GM12878 (cell line): ENCODE data around the gene SLC15A3. TPM values are rescaled to one million over a fixed set of nuclear protein-coding genes. Genes with fewer than 3 reads are reported as not detected.

Experiments used
- ATF2 ChIP-seq: IDR thresholded peaks from 2 replicates; pipeline ENCODE4 v1.6.1; 2012; ENCODE audit warnings: low read length, inconsistent platforms
- BCL11A ChIP-seq: IDR thresholded peaks from 2 replicates; pipeline ENCODE4 v1.6.1; 2011; ENCODE audit warnings: low read depth, low read length
- BMI1 ChIP-seq: fragments of 450-650 bp; IDR thresholded peaks from 2 replicates; pipeline ENCODE4 v1.6.1; 2016; ENCODE audit warnings: mild to moderate bottlenecking, moderate library complexity, borderline replicate concordance
- E4F1 ChIP-seq: fragments of 450-650 bp; IDR thresholded peaks from 2 replicates; pipeline ENCODE4 v1.6.1; 2018; ENCODE audit warnings: borderline replicate concordance, mild to moderate bottlenecking; ENCODE audit not compliant: partially characterized antibody
- FOXK2 ChIP-seq: fragments of 450-650 bp; IDR thresholded peaks from 2 replicates; pipeline ENCODE4 v1.6.1; 2017; ENCODE audit warnings: mild to moderate bottlenecking, moderate library complexity
- GABPA ChIP-seq: IDR thresholded peaks from 2 replicates; pipeline ENCODE4 v1.6.1; 2014; ENCODE audit warnings: antibody characterized with exemption, low read depth, mild to moderate bottlenecking, inconsistent platforms
- MAX ChIP-seq: IDR thresholded peaks from 2 replicates; pipeline ENCODE4 v1.6.1; 2012; ENCODE audit warnings: low read depth, low read length, improper control_type of control experiment
- NKRF ChIP-seq: fragments of 450-650 bp; conservative IDR thresholded peaks from 2 replicates; pipeline ENCODE4 v1.6.1; 2017; ENCODE audit warnings: mild to moderate bottlenecking, moderate library complexity
- PAX8 ChIP-seq: fragments of 450-650 bp; IDR thresholded peaks from 2 replicates; pipeline ENCODE4 v1.6.1; 2017; ENCODE audit warnings: mild to moderate bottlenecking, moderate library complexity
- PKNOX1 ChIP-seq: fragments of 450-650 bp; IDR thresholded peaks from 2 replicates; pipeline ENCODE4 v1.6.1; 2016; ENCODE audit warnings: mild to moderate bottlenecking
- POU2F2 ChIP-seq: IDR thresholded peaks from 3 replicates; pipeline ENCODE4 v1.6.1; 2011; ENCODE audit warnings: low read depth, mild to moderate bottlenecking, low read length, borderline replicate concordance
- PRDM15 ChIP-seq: fragments of 450-650 bp; formaldehyde crosslinking; IDR thresholded peaks from 2 replicates; pipeline ENCODE4 v1.4.0; 2020; ENCODE audit warnings: mild to moderate bottlenecking, moderate library complexity
- RAD51 ChIP-seq: fragments of 450-650 bp; IDR thresholded peaks from 2 replicates; pipeline ENCODE4 v1.6.1; 2016; ENCODE audit warnings: moderate library complexity, mild to moderate bottlenecking, inconsistent platforms
- RB1 ChIP-seq: fragments of 450-650 bp; formaldehyde crosslinking; IDR thresholded peaks from 2 replicates; pipeline ENCODE4 v1.6.1; 2017; ENCODE audit warnings: mild to moderate bottlenecking, borderline replicate concordance
- SPI1 ChIP-seq: IDR thresholded peaks from 2 replicates; pipeline ENCODE4 v1.6.1; 2011; ENCODE audit warnings: low read depth, mild to moderate bottlenecking, low read length, moderate library complexity, borderline replicate concordance; ENCODE audit not compliant: insufficient read depth
- TCF3 ChIP-seq: IDR thresholded peaks from 2 replicates; pipeline ENCODE4 v1.6.1; 2012; ENCODE audit warnings: low read depth, mild to moderate bottlenecking, low read length, borderline replicate concordance; ENCODE audit not compliant: insufficient read depth
- USF2 ChIP-seq: IDR thresholded peaks from 2 replicates; pipeline ENCODE4 v1.6.1; 2011; ENCODE audit warnings: low read depth, low read length, improper control_type of control experiment, borderline replicate concordance
- YBX1 ChIP-seq: fragments of 450-650 bp; IDR thresholded peaks from 2 replicates; pipeline ENCODE4 v1.6.1; 2016; ENCODE audit warnings: antibody characterized with exemption
- ZNF384 ChIP-seq: IDR thresholded peaks from 2 replicates; pipeline ENCODE4 v1.6.1; 2012; ENCODE audit warnings: low read depth, mild to moderate bottlenecking, low read length, improper control_type of control experiment, borderline replicate concordance
- polyA plus RNA-seq, 11 experiments: library from polyadenylated mRNA; depleted of rRNA in 4 of 11; unstranded in 6 of 11; stranded (reverse) in 5 of 11; fragments of >200 nt; fragmentation: Nextera tagmentation in 4 of 11; fragmentation: Illumina TruSeq in 1 of 11; extraction: Ambion mirVana in 4 of 11; extraction: Trizol in 1 of 11; gene quantifications; 1 replicate in 1 of 11; 2 replicates in 10 of 11; pipeline versions ENCODE4 v1.2.1 to v1.2.3, GENCODE V29; 2011 to 2016; ENCODE audit warnings: inconsistent platforms in 2 of 11, missing spikeins in 2 of 11, low read depth in 1 of 11
- total RNA-seq, 4 experiments: library from RNA; depleted of rRNA in 3 of 4; stranded (reverse); fragments of >200 nt in 3 of 4; fragmentation: Illumina TruSeq in 1 of 4; extraction: Trizol in 1 of 4; gene quantifications; 2 replicates each; pipeline versions ENCODE4 v1.2.1 to v1.2.3, GENCODE V29; 2013 to 2021

The SLC15A3 gene
- total and polyA plus RNA-seq, 10 of the 15 experiments (the other 5 are each of a cell fraction or from before 2014, with no cell fraction given), result 17.7 to 102 (median 55.8) TPM

GRCh38 chr11:60910281-60910687, 41.7 kb downstream of the SLC15A3 start (continued):
- TF ChIP-seq PRDM15 (CRISPR knock-in tag) (no peak), PKNOX1 (no peak), PAX8 (no peak), GABPA (no peak), USF2 (no peak), RB1 (no peak), NKRF (no peak; the same call in 1 of the 2 replicates), FOXK2 (no peak), POU2F2 (peak; percentile 82; the same call in 2 of the 3 replicates), YBX1 (no peak), BMI1 (peak; percentile 66; the same call in 1 of the 2 replicates), ZNF384 (no peak), ATF2 (no peak), SPI1 (peak; percentile 99), E4F1 (no peak), TCF3 (peak; percentile 95; the same call in 1 of the 2 replicates), RAD51 (no peak), BCL11A (peak; percentile 97), MAX (no peak)
